ENCODE data around the gene RAPGEF2.
"Not testable (repeated sequence)": the region's sequence is repeated elsewhere in the genome, so short reads cannot be mapped to it uniquely, and the experiment has no call there.

The RAPGEF2 gene

DNA sequence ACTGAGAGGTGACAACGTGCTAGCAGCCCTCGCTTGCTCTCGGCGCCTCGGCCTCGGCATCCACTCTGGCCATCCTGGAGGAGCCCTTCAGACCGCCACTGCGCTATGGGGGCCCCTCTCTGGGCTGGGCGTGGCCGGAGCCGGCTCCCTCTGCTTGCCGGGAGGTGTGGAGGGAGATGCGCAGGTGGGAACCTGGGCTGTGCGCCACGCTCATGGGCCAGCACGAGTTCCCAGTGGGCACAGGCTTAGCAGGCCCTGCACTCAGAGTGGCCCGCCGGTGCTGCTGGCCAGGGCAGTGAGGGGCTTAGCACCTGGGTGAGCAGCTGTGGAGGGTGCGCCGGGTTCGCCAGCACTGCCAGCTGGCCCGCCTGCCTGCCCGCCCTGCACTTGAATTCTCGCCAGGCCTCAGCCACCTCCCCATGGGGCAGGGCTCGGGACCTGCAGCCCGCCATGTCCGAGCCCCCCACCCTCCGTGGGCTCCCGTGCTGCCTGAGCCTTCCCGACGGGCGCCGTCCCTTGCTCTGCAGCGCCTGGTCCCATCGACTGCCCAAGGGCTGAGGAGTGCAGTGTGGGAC, 148.0 kb downstream of the RAPGEF2 start:
- DNase-seq: no peak

GRCh38 chr4:159251580-159251979, 148.7 kb downstream of the RAPGEF2 start:
- DNase-seq: not testable (repeated sequence)

GRCh38 chr4:159252491-159252890, 149.6 kb downstream of the RAPGEF2 start:
- DNase-seq: no peak

DNA sequence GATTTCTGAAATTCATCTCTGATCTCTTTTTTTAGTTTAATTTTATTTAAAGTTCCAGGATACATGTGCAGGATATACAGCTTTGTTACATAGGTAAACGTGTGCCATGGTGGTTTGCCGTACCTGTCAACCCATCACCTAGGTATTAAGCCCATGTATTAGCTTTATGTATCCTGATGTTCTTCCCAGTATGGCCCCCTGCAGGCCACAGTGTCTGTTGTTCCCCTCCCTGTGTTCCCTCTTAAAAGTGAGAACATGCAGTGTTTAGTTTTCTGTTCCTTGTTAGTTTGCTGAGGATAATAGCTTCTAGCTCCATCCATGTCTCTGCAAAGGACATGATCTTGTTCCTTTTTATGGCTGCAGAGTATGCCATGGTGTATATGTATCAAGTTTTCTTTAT, 153.2 kb downstream of the RAPGEF2 start:
- DNase-seq: no peak

GRCh38 chr4:159258889-159259560, 156.1 kb downstream of the RAPGEF2 start:
- no peak for DNase-seq

DNA sequence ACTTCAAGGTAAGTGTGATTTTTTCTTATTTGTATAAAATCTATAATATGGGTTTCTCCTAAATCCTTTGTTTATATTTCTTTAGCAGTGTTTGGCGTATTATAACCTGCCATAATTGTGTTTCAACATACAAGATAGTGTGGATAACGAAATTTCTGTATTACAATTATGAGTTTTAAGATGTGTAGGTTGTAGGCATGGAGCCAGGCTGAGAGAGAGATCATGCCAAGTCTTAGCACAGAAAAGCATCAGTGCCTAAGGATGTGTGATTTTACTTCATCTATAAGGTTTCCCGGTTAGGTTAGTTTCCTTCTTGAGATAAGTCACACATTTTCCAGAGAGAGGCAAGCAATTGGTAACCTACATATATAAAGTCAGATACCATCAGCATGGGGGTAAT, 161.2 kb downstream of the RAPGEF2 start:
- DNase-seq: no peak

DNA sequence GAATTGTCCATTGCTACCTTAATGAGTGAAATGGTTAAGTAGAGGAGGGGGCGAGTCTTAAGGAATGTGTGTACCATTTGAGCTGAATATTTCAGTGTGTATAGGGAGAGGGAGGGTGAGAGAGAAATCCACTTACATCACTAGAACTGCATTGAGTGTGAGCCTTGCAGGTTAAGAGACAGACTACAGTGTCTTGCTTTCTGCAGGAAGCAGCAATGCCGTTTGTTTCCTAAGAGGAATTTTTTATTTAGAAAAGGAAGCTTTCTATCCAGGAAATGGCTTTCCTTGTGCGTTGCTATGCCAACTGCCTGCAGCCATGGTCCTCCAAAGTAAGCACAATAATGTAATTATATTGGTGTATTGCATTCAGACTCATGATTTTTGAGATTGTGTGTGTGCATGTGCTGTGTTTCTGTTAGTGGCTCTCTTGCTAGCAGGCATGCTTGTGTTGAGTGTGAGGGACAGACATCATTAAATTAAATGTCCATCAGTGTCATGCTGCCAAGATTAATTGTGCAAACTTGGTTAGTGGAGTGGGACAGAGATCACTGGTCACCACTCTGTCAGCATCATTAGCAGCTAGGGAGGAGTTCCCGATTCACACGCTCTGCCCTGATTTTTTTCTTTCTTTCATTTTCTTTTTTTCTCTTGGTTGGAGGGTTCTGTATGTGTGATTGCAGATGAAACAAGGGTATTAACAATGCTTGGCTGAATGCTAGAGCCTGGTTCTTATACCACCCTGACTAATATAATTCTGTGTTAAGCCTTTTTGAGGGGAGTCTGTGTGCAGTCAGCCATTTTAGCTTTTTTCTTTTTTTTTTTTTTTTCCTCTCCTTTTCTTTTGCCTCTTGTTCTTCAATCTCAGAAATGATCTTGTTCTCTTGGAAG, 164.3 kb downstream of the RAPGEF2 start:
- DNase-seq: no peak

DNA sequence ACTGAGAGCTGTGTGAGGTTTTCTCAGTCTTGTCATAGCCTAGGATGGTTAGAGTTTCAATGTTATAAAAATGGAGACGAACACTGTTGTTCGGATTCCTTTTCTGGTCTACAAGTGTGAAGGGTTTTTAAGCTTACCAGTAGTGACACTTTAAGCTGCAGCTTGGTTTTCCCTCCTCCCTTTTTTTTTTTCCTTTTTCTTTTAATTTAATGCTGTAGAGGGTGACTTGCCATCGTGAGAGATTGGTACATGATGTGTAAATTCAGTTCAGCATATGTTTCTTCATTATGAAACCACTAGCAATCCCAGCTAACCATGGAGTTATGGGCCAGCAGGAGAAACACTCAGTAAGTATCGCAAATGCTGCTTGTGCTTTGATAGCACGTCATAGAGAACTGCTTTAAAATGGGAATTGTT, 165.0 kb downstream of the RAPGEF2 start:
- no peak for DNase-seq

GRCh38 chr4:159268607-159269006, 165.7 kb downstream of the RAPGEF2 start:
- DNase-seq: no peak

DNA sequence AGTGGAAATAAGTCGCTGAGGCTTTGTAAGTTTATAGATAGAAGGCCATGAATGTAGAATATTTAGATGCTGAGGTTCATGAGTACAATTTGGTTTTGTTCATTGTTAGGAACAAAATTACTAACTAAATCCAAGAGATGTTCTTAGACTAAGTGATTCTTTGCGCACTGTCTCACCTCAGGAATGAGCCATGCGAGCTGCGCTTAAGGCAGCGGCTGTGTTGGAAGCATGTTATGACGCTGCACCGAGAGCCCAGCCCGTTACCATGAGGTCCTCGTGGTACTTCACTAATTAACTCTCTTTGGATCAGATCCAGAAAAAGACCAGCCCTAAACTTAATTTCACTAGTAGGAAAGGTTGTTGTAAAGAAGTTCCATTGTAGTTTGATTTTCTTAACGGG, 166.2 kb downstream of the RAPGEF2 start:
- no peak for DNase-seq

- DNase-seq: no peak
These were observed 167.1 kb downstream of the RAPGEF2 start for GRCh38 chr4:159269956-159270355.

DNA sequence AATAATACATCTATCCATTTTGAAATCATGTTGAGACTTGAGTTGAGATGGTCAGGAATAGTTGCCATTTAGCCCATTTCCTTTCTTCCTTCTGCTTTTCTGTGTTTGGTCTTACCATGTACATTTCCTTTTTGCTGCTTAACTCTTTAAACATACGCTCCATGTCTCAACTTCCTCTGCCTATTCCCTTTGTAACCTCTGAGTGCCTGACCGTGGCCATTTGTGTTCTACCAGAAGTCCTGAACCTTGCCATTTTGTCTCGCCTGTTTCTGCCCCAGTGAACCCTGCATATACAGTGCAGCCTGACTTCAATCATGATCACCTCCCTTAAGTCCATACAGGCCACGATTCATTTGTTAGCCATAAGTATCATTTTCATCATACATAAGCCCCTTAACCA, 169.0 kb downstream of the RAPGEF2 start:
- no peak for DNase-seq

- DNase-seq: no peak
These were observed 169.6 kb downstream of the RAPGEF2 start for GRCh38 chr4:159272273-159273140.

DNA sequence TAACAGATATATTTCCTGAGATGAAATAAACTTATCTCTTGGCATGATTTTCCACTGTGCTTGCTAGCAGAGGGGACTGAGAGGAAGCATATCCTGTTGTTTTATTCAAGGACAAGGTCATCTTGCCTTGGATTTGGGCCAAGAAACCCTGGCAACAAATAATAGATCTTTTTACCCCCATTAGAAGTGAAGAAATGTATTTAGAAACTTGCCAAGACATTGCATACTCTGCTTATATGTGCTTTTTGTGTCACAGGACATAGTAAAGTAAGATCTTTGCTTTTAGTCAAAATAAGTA, 170.2 kb downstream of the RAPGEF2 start:
- peak; percentile 1 for DNase-seq

DNA sequence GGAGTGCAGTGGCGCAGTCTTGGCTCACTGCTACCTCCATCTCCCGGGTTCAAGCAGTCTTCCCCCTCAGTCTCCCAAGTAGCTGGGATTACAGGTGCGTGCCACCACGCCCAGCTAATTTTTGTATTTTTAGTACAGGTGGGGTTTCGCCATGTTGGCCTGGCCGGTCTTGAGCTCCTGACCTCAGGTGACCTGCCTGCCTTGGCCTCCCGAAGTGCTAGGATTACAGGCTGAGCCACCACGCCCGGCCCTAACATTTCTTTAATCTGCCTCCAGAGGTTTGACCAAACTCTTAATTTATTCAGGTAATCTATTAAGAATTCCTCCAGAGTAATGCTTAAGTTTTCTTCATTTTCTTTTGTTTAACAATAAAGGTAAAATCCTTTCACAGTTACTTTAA, 171.0 kb downstream of the RAPGEF2 start:
- no peak for DNase-seq

- no peak for DNase-seq
These were observed 175.5 kb downstream of the RAPGEF2 start for GRCh38 chr4:159278399-159278798.

DNA sequence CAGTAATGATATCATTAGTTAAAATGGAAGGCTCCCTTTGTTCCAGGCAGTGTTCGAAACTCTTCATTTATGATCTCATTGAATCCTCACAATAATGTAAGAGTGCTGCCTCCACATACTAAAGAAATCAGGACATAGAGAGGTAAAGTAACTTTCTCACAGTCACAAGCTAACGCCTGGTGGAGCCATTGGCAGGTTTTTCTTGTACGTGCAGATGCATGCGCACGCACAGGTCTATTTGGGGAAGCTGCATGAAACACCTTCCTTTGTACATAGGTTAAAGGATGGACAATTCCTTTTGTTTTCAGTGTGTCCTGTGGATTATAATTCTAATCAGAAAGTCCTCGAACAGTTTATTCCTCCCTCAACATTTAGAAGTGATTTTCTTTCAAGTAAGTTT, 176.2 kb downstream of the RAPGEF2 start:
- DNase-seq: no peak

GRCh38 chr4:159280442-159281172, 177.7 kb downstream of the RAPGEF2 start:
- no peak for DNase-seq

- DNase-seq: no peak
These were observed 178.9 kb downstream of the RAPGEF2 start for GRCh38 chr4:159281771-159282170.

- DNase-seq: no peak
These were observed 179.4 kb downstream of the RAPGEF2 start for GRCh38 chr4:159282329-159282728.

GRCh38 chr4:159282944-159283343, 180.1 kb downstream of the RAPGEF2 start:
- DNase-seq: no peak

- no peak for DNase-seq
These were observed 180.8 kb downstream of the RAPGEF2 start for GRCh38 chr4:159283696-159284095.

DNA sequence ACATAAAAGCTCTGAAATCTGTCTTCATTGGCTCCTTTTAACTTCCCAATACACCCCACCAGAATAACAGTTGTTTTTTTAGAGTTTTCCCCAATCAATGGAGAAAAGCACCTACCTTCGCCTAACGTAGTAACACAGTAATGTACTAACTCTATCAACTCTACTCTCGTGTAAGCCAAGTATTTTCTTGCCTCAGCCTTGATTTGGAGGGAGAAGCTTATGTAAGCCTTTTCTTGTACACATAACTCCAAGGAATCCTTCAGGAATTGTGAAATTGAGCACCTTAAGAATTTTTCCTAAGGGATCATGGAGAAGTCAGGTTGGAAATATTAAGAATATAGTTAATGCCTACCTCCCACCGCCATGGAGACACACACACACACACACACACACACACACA, 181.2 kb downstream of the RAPGEF2 start:
- no peak for DNase-seq

All from NCI-H1105 treated with DMSO at 0.1 percent for 48 hours (cell line).